MCF 10A (cell line): ENCODE results near the gene ODAD3. TPM values are rescaled to one million over a fixed set of nuclear protein-coding genes. Genes with fewer than 3 reads are reported as not detected.
"Not testable (repeated sequence)": the region's sequence is repeated elsewhere in the genome, so short reads cannot be mapped to it uniquely, and the experiment has no call there.

Experiments used
- BruUV-seq: library from RNA; stranded (reverse); fragments of 400-500 nt; replicated peaks from 2 replicates; lab custom pipeline; 2021; lab: Mats Ljungman, UMichigan
- CTCF ChIA-PET: fragments of 300-600 bp; sonication (Branson Sonifier 250); formaldehyde crosslinking; extraction: SDS; loops from one replicate; lab custom pipeline; 2021; ENCODE audit warnings: antibody characterized with exemption, inconsistent platforms; lab: Yijun Ruan, JAX
- POLR2A ChIA-PET: fragments of 300-600, 350-650 bp; sonication (Branson Sonifier 250); formaldehyde crosslinking; extraction: SDS; loops from one replicate; lab custom pipeline; 2020; ENCODE audit warnings: antibody characterized with exemption, inconsistent platforms; lab: Yijun Ruan, JAX
- DNase-seq: peaks from one replicate; pipeline ENCODE4 v3.0.0-alpha.2; 2018; ENCODE audit not compliant: unreplicated experiment
- H3K27ac Mint-ChIP-seq: one replicate; pipeline ENCODE4 v1.8.0; 2022; ENCODE audit warnings: mild to moderate bottlenecking, low read depth, mixed read lengths; ENCODE audit not compliant: unreplicated experiment
- H3K27me3 Mint-ChIP-seq: one replicate; pipeline ENCODE4 v1.8.0; 2022; ENCODE audit warnings: mixed read lengths; ENCODE audit not compliant: insufficient read depth, unreplicated experiment
- H3K36me3 Mint-ChIP-seq: one replicate; pipeline ENCODE4 v1.8.0; 2022; ENCODE audit warnings: mild to moderate bottlenecking, moderate library complexity, mixed read lengths; ENCODE audit not compliant: insufficient read depth, unreplicated experiment
- H3K4me1 Mint-ChIP-seq: one replicate; pipeline ENCODE4 v1.8.0; 2022; ENCODE audit warnings: mixed read lengths; ENCODE audit not compliant: insufficient read depth, unreplicated experiment
- H3K4me3 Mint-ChIP-seq: one replicate; pipeline ENCODE4 v1.8.0; 2022; ENCODE audit warnings: mild to moderate bottlenecking, moderate library complexity, mixed read lengths; ENCODE audit not compliant: unreplicated experiment
- H3K9me3 Mint-ChIP-seq: one replicate; pipeline ENCODE4 v1.8.0; 2022; ENCODE audit warnings: mixed read lengths; ENCODE audit not compliant: unreplicated experiment
- CTCF ChIP-seq: fragments of 200-600 bp; IDR thresholded peaks from one replicate; pipeline ENCODE4 v1.8.0; 2022; ENCODE audit warnings: antibody characterized with exemption, mild to moderate bottlenecking; ENCODE audit not compliant: unreplicated experiment
- intact Hi-C: fragments of 100-400 bp; cut with micrococcal nuclease; formaldehyde crosslinking; loops from 2 replicates; pipeline ENCODE4 v1.14.1; 2022
- total RNA-seq: library from RNA; stranded (reverse); gene quantifications from 2 replicates; pipeline ENCODE4 v1.2.3, GENCODE V29; 2022

The ODAD3 gene
- total RNA-seq, 1 experiment from 2014 or later: 0.30 TPM

DNA sequence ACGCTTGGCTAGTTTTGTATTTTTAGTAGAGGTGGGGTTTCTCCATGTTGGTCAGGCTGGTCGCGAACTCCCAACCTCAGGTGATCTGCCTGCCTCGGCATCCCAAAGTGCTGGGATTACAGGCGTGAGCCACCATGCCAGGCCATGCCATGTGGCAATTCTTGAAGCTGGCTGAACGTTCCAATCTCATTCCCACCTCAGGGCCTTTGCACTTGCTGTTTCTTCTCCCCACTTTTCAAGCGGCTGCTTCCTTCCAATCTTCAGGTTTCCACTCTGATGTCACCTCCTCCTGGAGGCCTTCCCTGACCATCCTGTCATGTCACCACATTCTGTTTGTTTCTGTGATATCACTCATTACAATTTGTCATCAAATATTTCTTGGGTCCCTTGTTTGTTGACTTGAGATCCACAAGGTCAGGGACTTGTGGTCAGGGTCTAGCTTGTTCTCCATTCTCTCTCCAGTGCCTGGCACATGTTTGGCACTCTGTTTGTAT, 55.0 kb downstream of the ODAD3 start:
- Mint-ChIP-seq H3K4me1 (peaks cover 35% of the 10 kb centered on the region), H3K27me3 (no peaks in the 10 kb centered on the region), H3K36me3 (no peaks in the 10 kb centered on the region), H3K27ac (no peak overlapping the region), H3K4me3 (peak overlapping the region; percentile 76), H3K9me3 (no peaks in the 10 kb centered on the region)
- no peak for TF ChIP-seq CTCF
- intact Hi-C loops: loop anchor here (2.0 kb wide), 3 partner anchors 55 to 207 kb away; partner anchors contain the start of genes ODAD3 and PRKCSH
- ChIA-PET CTCF (interaction anchor here (0.7 to 2.0 kb wide), 8 partner anchors 21 to 209 kb away, joined by 3 to 9 read pairs (median 4); no protein-coding TSS in a partner anchor), POLR2A (interaction anchor here (2.0 kb wide), 1 partner anchor 33 kb away, joined by 6 read pairs; the partner anchor contains the start of genes CCDC159 and TMEM205)
- DNase-seq: no peak
- BruUV-seq: TSS peak; percentile 67

GRCh38 chr19:11379269-11379845, 55.6 kb downstream of the ODAD3 start:
- H3K4me3 Mint-ChIP-seq, H3K9me3 Mint-ChIP-seq, intact Hi-C loops, BruUV-seq, H3K27me3 Mint-ChIP-seq, H3K27ac Mint-ChIP-seq, DNase-seq, H3K36me3 Mint-ChIP-seq: not testable (repeated sequence)
- peaks cover 35% of the 10 kb centered on the region for H3K4me1 Mint-ChIP-seq
- ChIA-PET POLR2A (interaction anchor here (1.1 kb wide), 1 partner anchor 55 kb away, joined by 3 read pairs; no protein-coding TSS in a partner anchor), CTCF (interaction anchor here (0.6 to 1.2 kb wide), 6 partner anchors 20 to 204 kb away, joined by 3 to 4 read pairs (median 3); no protein-coding TSS in a partner anchor)

DNA sequence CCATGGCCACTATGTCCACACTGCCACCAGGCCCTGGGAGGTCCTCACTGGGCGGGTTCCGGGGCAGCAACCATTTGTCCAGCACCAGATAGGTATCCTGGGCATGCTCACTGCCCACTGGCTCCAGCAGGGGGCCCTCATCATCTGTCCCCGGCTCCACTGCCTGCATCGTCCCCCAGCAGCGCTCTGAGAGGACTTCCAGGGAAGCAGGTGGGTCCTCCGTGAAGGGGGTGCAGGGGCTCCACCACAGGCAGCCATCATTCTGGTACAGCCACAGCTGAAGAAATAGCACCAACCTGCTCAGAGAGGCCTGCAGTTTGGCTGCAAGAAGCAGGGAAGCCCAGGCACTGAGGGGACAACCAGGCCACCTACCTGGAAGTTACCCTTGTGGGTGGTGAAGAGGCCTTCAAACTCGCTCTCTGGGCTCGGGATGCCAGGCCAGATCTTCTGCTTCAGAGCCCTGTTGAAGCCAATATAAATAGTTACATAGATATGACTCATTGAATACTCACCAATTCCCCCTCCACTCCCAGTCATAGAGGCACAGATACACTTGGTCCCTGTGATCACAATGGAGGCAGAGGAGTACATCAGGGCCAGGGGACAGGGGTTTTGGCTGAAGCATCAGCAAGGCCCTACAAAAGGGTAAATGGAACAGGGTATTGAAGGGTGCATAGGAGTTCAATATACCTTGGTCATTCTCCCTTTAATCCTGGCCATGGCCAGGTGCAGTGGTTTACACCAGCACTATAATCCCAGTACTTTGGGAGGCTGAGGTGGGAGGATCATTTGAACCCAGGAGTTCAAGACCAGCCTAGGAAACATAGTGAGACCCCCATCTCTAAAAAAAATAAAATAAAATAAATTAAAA, 56.4 kb downstream of the ODAD3 start:
- H3K27ac Mint-ChIP-seq: no peak overlapping the region
- peak; percentile 88 for DNase-seq
- no peaks in the 10 kb centered on the region for H3K36me3 Mint-ChIP-seq
- H3K4me1 Mint-ChIP-seq: peaks cover 35% of the 10 kb centered on the region
- H3K27me3 Mint-ChIP-seq: no peaks in the 10 kb centered on the region
- intact Hi-C loops: no loop called here
- peak overlapping the region; percentile 43 for H3K4me3 Mint-ChIP-seq
- ChIA-PET CTCF (interaction anchor here (0.5 to 1.8 kb wide), 7 partner anchors 10 to 216 kb away, joined by 3 to 6 read pairs (median 3); partner anchors contain the start of gene RAB3D), POLR2A (interaction anchor here (1.1 to 5.6 kb wide), 3 partner anchors 33 to 1344 kb away, joined by 3 to 88 read pairs (median 4); partner anchors contain the start of genes CCDC159 and TMEM205)
- peak; percentile 12 for TF ChIP-seq CTCF
- no TSS peak for BruUV-seq
- H3K9me3 Mint-ChIP-seq: no peaks in the 10 kb centered on the region

GRCh38 chr19:11377756-11378155, 57.2 kb downstream of the ODAD3 start:
- POLR2A ChIA-PET: interaction anchor here (0.6 to 5.6 kb wide), 12 partner anchors 9 to 1344 kb away, joined by 3 to 88 read pairs (median 3); partner anchors contain the start of genes CCDC159, ELOF1, ODAD3 and PRKCSH
- Mint-ChIP-seq H3K27ac (peak overlapping the region; percentile 69), H3K4me3 (peak overlapping the region; percentile 58), H3K4me1 (peaks cover 35% of the 10 kb centered on the region), H3K36me3 (no peaks in the 10 kb centered on the region), H3K9me3 (no peaks in the 10 kb centered on the region), H3K27me3 (no peaks in the 10 kb centered on the region)
- intact Hi-C loops: no loop called here
- BruUV-seq: no TSS peak
- TF ChIP-seq CTCF: no peak
- DNase-seq: peak; percentile 44
- CTCF ChIA-PET: interaction anchor here (0.5 to 1.8 kb wide), 11 partner anchors 11 to 225 kb away, joined by 3 to 6 read pairs (median 3); partner anchors contain the start of gene RAB3D
